ENCODE data around the gene HTR3B. TPM values are rescaled to one million over a fixed set of nuclear protein-coding genes. Genes with fewer than 3 reads are reported as not detected.

The HTR3B gene
- polyA plus RNA-seq, 1 donor (not counting 4 experiments of a cell fraction or from before 2014, with no cell fraction given), result not detected

DNA sequence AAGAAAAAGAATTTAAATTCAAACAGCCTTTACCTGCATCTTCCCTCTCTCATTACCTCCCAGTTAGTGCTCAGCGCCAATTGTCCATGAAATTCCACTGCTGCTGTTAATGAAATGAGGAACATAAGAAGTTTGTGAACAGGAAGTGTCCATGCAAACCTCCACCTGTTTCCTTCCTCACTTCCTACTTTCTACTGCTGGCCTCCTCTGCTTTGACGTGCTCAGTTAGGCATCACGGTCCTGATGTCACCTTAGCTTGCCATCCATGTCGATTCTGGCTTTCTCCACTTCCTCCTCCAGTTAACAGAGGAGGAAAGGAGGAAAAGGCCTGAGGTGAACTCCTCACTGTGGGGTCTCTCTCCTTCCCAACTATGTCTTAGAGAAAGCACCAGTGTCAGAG is 43.4 kb downstream of the HTR3B start:
- Histone ChIP-seq H3K9me1 (ENCODE audit: control insufficient read depth, extremely low read depth, insufficient read depth, low read length) (no peaks in the 10 kb centered on the region), H3K9ac (ENCODE audit: control insufficient read depth, extremely low read depth, insufficient read depth, low read length) (no peak overlapping the region), H2AFZ (ENCODE audit: control insufficient read depth, low read length) (no peak overlapping the region), H3K27ac (ENCODE audit: control insufficient read depth, insufficient read depth, low read length) (no peak overlapping the region), H3K4me1 (ENCODE audit: control insufficient read depth, extremely low read depth, insufficient read depth, low read length) (no peaks in the 10 kb centered on the region), H3K9me3 (ENCODE audit: control insufficient read depth, low read depth, low read length) (no peaks in the 10 kb centered on the region), H3K4me3 (ENCODE audit: control insufficient read depth in 2 of 3, extremely low read depth in 1 of 3, insufficient read depth in 2 of 3, low read depth in 1 of 3, low read length in 3 of 3) (no peak overlapping the region), H3K79me2 (ENCODE audit: control insufficient read depth, insufficient read depth, low read length) (no peaks in the 10 kb centered on the region), H3K4me2 (ENCODE audit: control insufficient read depth, extremely low read depth, insufficient read depth, low read depth, low read length) (no peak overlapping the region), H3K27me3 (ENCODE audit: control insufficient read depth, extremely low read depth, insufficient read depth, low read length) (peaks cover 6% of the 10 kb centered on the region), H4K20me1 (ENCODE audit: control insufficient read depth, extremely low read depth, insufficient read depth, low read length) (no peaks in the 10 kb centered on the region), H3K36me3 (ENCODE audit: control insufficient read depth in 2 of 2, extremely low read depth in 1 of 2, insufficient read depth in 2 of 2, low read length in 2 of 2) (no peaks in the 10 kb centered on the region)
- no peak for DNase-seq (ENCODE audit: low read depth, low spot score)
- dilution Hi-C loops (cut with MboI; ENCODE audit: extremely low pct_ligation_motif_present, low sequenced_read_pairs), result no loop called here
- no peak for FAIRE-seq
- no peak for TF ChIP-seq EZH2 (IDR thresholded peaks at IDR 0.05; ENCODE audit: low read length)
- TF ChIP-seq, protein P1, sequence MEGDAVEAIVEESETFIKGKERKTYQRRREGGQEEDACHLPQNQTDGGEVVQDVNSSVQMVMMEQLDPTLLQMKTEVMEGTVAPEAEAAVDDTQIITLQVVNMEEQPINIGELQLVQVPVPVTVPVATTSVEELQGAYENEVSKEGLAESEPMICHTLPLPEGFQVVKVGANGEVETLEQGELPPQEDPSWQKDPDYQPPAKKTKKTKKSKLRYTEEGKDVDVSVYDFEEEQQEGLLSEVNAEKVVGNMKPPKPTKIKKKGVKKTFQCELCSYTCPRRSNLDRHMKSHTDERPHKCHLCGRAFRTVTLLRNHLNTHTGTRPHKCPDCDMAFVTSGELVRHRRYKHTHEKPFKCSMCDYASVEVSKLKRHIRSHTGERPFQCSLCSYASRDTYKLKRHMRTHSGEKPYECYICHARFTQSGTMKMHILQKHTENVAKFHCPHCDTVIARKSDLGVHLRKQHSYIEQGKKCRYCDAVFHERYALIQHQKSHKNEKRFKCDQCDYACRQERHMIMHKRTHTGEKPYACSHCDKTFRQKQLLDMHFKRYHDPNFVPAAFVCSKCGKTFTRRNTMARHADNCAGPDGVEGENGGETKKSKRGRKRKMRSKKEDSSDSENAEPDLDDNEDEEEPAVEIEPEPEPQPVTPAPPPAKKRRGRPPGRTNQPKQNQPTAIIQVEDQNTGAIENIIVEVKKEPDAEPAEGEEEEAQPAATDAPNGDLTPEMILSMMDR (optimal IDR thresholded peaks at IDR 0.05 in 1 of 3, IDR thresholded peaks at IDR 0.05 in 1 of 3, conservative IDR thresholded peaks at IDR 0.05 in 1 of 3; ENCODE audit: extremely low read depth in 1 of 3, insufficient read depth in 2 of 3, low read length in 3 of 3), result no peak

DNA sequence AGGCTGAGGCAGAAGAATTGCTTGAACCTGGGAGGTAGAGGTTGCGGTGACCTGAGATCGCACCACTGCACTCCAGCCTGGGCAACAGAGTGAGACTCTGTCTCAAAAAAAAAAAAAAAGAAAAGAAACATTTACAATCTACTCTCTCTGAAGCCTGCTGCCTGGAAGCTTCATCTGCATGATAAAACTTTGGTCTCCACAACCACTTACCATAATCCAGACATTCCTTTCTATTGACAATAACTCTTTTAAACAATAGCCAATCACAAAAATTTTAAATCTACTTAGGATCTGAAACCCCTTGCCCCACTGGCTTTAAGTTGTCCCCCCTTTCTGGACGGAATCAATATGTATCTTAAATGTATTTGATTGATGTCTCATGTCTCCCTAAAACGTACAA is 45.3 kb downstream of the HTR3B start:
- peaks cover 6% of the 10 kb centered on the region for H3K27me3 ChIP-seq (ENCODE audit: control insufficient read depth, extremely low read depth, insufficient read depth, low read length)
- dilution Hi-C loops (cut with MboI; ENCODE audit: extremely low pct_ligation_motif_present, low sequenced_read_pairs), result no loop called here

More for the DNA sequence above, 45.3 kb downstream of the HTR3B start:
- Histone ChIP-seq H2AFZ (ENCODE audit: control insufficient read depth, low read length) (no peak overlapping the region), H3K4me2 (ENCODE audit: control insufficient read depth, extremely low read depth, insufficient read depth, low read depth, low read length) (no peak overlapping the region), H3K9me1 (ENCODE audit: control insufficient read depth, extremely low read depth, insufficient read depth, low read length) (no peaks in the 10 kb centered on the region), H3K9me3 (ENCODE audit: control insufficient read depth, low read depth, low read length) (no peaks in the 10 kb centered on the region), H4K20me1 (ENCODE audit: control insufficient read depth, extremely low read depth, insufficient read depth, low read length) (no peaks in the 10 kb centered on the region), H3K36me3 (ENCODE audit: control insufficient read depth in 2 of 2, extremely low read depth in 1 of 2, insufficient read depth in 2 of 2, low read length in 2 of 2) (no peaks in the 10 kb centered on the region), H3K4me1 (ENCODE audit: control insufficient read depth, extremely low read depth, insufficient read depth, low read length) (no peaks in the 10 kb centered on the region), H3K79me2 (ENCODE audit: control insufficient read depth, insufficient read depth, low read length) (no peaks in the 10 kb centered on the region), H3K9ac (ENCODE audit: control insufficient read depth, extremely low read depth, insufficient read depth, low read length) (no peak overlapping the region), H3K4me3 (ENCODE audit: control insufficient read depth in 2 of 3, extremely low read depth in 1 of 3, insufficient read depth in 2 of 3, low read depth in 1 of 3, low read length in 3 of 3) (no peak overlapping the region), H3K27ac (ENCODE audit: control insufficient read depth, insufficient read depth, low read length) (no peak overlapping the region)
- TF ChIP-seq, protein P1 (optimal IDR thresholded peaks at IDR 0.05 in 1 of 3, IDR thresholded peaks at IDR 0.05 in 1 of 3, conservative IDR thresholded peaks at IDR 0.05 in 1 of 3; ENCODE audit: extremely low read depth in 1 of 3, insufficient read depth in 2 of 3, low read length in 3 of 3), result no peak
- no peak for TF ChIP-seq EZH2 (IDR thresholded peaks at IDR 0.05; ENCODE audit: low read length)
- FAIRE-seq (no peak), DNase-seq (ENCODE audit: low read depth, low spot score) (no peak)

Data from keratinocyte (primary cell).